GM06990 (cell line): ENCODE results near the gene SLCO4A1.

Experiments used
- DNase-seq: peaks from one replicate; pipeline ENCODE4 v3.0.0-alpha.2; 2011; ENCODE audit not compliant: insufficient read length; ENCODE audit errors: extremely low read depth
- H3K27me3 ChIP-seq: replicated peaks from 2 replicates; pipeline ENCODE4 v1.6.0; 2011; ENCODE audit warnings: low read length; ENCODE audit not compliant: control insufficient read depth, insufficient read depth
- H3K36me3 ChIP-seq: 2 replicates; pipeline ENCODE4 v1.5.1; 2011; ENCODE audit warnings: low read length; ENCODE audit not compliant: control insufficient read depth, insufficient read depth
- H3K4me3 ChIP-seq: replicated peaks from 2 replicates; pipeline ENCODE4 v1.5.1; 2011; ENCODE audit warnings: low read depth, mild to moderate bottlenecking, control low read depth, low read length
- TF ChIP-seq, protein P1 (sequence below): IDR thresholded peaks from 2 replicates; pipeline ENCODE4 v1.5.1; 2011; ENCODE audit warnings: low read length, control low read depth, mild to moderate bottlenecking, inconsistent platforms; ENCODE audit not compliant: insufficient read depth, poor library complexity, severe bottlenecking

Gene SLCO4A1

DNA sequence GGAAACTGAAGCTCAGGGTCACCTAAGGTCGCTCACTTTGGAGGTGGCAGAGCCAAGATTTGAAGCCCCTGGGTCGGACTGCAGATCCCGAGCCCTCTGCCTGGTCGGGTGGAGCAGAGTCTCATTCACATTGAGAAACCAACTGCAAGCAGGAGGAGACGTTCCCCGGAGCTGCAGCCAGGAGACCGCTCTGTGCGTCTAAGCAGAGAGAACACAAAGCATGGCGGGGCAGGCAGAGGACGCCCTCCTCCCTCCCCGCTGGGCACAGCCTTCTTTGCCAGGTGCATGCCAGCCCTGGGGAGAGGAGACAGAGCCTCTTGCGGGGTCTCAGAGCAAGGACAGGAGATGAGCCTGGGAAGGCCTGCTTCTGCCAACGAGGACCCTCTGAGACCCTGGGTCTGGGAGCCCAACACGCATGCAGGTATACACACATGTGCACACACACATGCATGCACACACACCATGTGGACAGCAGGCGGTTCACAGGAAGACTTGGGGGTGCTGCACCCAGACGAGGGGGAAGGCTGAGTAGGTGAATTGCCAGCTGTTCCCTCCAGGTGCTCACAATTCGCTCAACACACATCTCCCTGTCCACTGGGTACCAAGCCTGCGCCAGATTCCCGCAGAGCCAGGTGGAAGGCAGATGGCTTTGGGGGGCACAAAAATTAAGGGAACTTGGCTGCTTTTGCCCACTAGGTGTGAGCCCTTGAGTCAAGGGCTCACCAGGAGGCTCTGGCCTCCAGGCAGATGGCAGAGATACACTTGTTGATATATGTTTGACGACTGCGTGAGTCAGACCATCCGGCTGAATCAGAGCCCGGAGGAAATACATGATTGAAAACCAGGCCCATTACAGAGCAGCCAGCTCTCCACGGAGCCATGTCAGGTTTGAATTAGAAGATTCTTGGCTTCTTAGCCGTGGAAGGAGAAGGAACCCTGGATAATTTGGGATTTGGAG, 60.9 kb downstream of the SLCO4A1 start:
- Histone ChIP-seq H3K27me3 (peaks cover 1% of the 10 kb centered on the region), H3K36me3 (no peaks in the 10 kb centered on the region), H3K4me3 (no peak overlapping the region)
- TF ChIP-seq, protein P1, sequence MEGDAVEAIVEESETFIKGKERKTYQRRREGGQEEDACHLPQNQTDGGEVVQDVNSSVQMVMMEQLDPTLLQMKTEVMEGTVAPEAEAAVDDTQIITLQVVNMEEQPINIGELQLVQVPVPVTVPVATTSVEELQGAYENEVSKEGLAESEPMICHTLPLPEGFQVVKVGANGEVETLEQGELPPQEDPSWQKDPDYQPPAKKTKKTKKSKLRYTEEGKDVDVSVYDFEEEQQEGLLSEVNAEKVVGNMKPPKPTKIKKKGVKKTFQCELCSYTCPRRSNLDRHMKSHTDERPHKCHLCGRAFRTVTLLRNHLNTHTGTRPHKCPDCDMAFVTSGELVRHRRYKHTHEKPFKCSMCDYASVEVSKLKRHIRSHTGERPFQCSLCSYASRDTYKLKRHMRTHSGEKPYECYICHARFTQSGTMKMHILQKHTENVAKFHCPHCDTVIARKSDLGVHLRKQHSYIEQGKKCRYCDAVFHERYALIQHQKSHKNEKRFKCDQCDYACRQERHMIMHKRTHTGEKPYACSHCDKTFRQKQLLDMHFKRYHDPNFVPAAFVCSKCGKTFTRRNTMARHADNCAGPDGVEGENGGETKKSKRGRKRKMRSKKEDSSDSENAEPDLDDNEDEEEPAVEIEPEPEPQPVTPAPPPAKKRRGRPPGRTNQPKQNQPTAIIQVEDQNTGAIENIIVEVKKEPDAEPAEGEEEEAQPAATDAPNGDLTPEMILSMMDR: no peak
- no peak for DNase-seq

DNA sequence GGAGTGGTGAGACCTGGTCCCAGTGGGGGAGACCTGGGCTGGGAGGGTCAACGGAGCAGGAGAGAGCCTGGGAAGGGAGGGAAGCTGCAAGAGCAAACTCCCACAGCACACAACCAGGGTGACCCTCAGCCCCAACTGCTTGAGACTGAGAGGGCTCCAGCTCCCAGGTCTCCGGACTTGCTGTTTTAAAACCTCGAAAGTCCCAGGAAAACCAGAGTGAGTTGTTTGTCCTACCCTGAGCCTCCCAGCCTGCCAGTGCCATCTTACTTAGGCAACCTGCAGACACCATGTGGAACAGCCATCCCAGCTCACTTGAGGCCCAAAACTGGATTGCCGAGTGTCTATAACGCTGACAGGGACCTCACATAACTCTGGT, 61.5 kb downstream of the SLCO4A1 start:
- no peak for DNase-seq
- no peaks in the 10 kb centered on the region for H3K36me3 ChIP-seq
- no peak overlapping the region for H3K4me3 ChIP-seq
- TF ChIP-seq, protein P1: no peak
- H3K27me3 ChIP-seq: peaks cover 1% of the 10 kb centered on the region

DNA sequence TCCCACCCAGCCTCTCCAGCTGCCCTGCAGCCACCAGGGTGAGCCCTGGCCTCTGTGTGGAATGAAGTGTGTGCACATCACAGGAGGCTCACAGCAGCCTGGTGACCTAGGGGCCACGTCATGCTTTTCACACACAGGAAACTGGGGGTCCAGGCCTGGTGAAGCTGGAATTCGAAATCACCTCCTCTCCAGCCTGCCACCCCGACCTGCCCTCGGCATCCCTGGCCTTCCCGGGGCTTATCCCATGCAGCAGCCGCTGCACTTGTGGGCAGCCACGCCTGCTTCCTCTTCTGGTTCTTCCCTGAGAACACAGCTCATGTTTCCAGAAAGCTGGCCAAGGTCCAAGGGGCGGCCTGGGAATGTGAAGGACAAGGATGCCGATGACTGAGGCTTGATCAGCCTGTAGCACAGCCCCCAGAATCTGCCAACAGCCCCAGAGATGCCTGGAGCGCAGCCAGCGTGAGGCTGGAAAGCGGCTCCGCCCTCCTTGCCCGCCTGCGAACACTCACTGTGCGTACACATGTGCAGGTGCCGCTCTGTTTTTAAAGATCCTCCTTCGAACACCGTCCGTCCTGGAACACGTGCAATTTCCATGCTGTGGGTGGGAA, 62.1 kb downstream of the SLCO4A1 start:
- DNase-seq: no peak
- Histone ChIP-seq H3K36me3 (no peaks in the 10 kb centered on the region), H3K27me3 (peaks cover 1% of the 10 kb centered on the region), H3K4me3 (no peak overlapping the region)
- TF ChIP-seq, protein P1: no peak

DNA sequence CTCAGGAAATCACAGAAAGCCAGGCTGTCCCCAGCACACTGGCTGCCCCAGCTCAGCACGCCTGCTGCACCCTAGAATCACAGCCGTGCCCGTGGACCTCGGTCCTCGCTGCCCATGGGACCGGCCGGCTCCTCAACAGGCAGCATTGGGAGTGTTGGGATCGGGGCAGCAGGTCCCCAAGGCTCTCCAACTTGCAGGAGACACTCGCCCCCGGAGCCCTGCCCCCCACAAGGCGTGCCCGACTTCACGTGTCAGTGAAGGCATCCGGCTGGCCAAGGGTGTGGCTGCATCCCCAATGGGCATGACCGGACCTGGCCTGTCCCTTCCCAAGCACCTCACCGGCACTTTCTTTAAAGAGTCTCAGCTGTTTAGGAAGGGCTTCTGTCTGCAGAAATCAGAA, 63.3 kb downstream of the SLCO4A1 start:
- DNase-seq: no peak
- Histone ChIP-seq H3K36me3 (no peaks in the 10 kb centered on the region), H3K4me3 (no peak overlapping the region), H3K27me3 (peaks cover 1% of the 10 kb centered on the region)
- TF ChIP-seq, protein P1: no peak

DNA sequence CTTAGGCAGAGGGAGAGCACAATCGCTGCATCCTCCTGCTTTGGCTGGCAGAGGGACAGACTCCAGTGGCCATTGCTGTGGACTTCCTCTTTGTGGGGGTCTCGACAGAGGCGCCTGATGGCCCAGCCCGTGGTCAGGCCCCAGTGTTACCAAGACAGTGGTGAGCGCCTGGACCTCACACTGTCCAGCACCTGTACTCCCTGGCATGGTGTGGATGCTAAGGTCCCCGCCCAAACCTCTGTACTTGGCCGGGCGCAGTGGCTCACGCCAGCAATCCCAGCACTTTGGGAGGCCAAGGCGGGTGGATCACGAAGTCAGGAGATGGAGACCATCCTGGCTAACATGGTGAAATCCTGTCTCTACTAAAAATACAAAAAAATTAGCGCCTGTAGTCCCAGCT, 64.0 kb downstream of the SLCO4A1 start:
- peaks cover 1% of the 10 kb centered on the region for H3K27me3 ChIP-seq
- DNase-seq: no peak
- H3K4me3 ChIP-seq: no peak overlapping the region
- H3K36me3 ChIP-seq: no peaks in the 10 kb centered on the region
- TF ChIP-seq, protein P1: no peak
